A673 (cell line): Measurements from ENCODE around the gene ROR2.

ENCODE experiments used
- CTCF ChIP-seq: fragments of 300-800, 200-600 bp; sonication (generic); conservative IDR thresholded peaks from 2 replicates; pipeline ENCODE4 v1.5.1; 2017; ENCODE audit warnings: low read depth, mild to moderate bottlenecking, antibody characterized with exemption, low read length, moderate library complexity, mixed read lengths
- EZH2 ChIP-seq: fragments of 200-600 bp; sonication (generic); IDR thresholded peaks from 2 replicates; pipeline ENCODE4 v1.6.1; 2017; ENCODE audit warnings: borderline replicate concordance, low read depth, mild to moderate bottlenecking, mixed read lengths, antibody characterized with exemption, low read length; ENCODE audit not compliant: poor library complexity, severe bottlenecking

GRCh38 chr9:91694081-91694870, 255.8 kb downstream of the ROR2 start:
- TF ChIP-seq CTCF, result no peak
- no peak for TF ChIP-seq EZH2
